SW 1271 (cell line): Measurements from ENCODE around the gene WWOX.

ENCODE experiments used
- DNase-seq, 2 experiments: peaks; one replicate each; lab custom pipeline; 2025; lab: John Stamatoyannopoulos, UW

WWOX gene

GRCh38 chr16:78862022-78862421 is 762.6 kb downstream of the WWOX start:
- no peak for DNase-seq

DNA sequence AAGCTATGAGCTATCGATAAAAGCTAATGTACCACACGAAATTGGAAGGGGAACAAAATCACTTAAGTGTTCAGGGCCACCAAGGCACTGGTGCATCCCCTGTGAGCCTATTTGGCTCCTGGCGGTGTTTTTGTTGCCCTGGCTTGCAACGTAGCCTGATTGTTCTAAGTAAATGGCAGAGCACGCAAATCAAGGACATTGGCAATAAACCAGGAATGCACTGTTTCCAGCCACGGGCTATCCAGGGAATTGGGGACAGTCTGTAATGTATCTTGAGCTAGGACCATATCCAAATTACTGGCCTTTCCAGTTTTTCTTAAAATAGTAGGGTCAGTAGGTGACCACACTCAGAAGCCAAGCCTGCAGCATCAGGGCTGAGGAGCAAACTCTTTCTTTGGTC is 767.1 kb downstream of the WWOX start:
- DNase-seq: no peak

DNA sequence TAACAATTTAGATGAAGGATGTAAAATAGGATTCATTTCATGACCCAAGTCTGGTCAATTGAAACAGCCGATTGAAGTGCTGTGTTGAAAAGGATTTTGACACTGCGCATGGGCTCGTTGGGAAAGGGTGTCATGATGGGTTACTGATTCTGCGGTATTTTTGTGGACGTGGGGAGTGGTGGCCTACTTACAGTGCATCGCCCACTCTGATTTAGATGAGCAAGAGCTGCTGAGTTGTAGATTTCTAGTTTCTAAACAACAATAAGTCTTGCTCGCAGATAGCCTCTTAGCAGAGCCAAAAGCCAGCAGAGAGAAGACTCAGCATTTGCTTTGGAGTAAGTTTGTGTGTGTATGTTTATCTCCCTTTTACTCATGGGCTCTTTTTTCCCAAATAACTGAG is 770.0 kb downstream of the WWOX start:
- DNase-seq: no peak

DNA sequence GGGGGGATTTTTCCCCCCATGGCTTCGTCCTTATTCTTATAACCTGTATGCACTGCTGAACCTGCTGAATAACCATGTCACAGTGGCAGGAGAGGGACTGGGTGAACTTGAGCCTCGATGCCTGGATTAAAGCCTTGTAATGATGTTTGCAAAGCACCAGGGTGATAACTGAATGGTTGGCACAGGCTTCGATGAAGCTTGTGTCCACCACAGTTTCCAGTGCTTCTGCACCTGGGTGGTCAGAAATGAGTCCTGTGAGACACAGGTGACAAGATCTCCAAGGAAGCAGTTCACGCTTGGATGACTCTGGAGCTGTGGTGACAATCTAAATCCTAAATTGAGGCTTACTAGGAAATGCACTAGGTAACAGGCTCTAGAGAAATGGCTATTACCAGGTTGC is 771.8 kb downstream of the WWOX start:
- no peak for DNase-seq

GRCh38 chr16:78876671-78877070 is 777.2 kb downstream of the WWOX start:
- DNase-seq: no peak

- no peak for DNase-seq
Measured at GRCh38 chr16:78877114-78877655, 777.7 kb downstream of the WWOX start.

DNA sequence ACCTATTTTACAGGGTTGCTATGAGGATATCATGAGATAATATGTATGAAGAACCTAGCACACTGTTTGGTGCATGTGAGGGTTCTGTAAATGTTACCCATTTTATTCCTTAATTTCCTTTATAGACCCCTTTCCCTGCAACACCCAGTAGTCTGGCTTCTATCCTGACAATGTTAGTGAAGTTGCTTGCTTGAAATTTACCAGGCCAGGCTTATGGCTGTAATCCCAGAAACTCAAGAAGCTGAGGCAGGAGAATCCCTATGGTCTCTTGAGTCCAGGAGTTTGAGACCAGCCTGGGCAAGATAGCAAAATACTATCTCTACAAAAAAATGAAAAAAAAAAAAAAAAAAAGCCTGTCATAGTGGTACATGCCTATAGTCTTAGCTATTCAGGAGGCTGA is 779.1 kb downstream of the WWOX start:
- no peak for DNase-seq

DNA sequence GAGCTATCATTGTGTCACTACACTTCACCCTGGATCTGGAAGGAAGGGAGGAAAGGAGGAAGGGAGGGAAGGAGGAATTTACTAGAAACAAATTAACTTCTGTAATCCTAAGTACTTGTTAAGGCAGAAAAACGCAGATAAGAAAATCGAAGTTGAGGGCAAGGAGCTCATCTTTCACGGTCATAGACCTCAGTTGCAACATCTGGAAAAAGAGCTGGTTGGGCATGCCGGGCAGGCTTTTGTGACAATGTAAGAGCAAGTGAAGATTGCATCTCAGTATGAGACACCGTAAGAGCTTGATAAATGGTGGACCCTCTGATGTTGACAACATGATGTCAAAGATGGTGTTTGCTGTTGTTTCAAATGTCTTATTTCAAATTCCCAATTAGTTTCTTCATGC is 779.6 kb downstream of the WWOX start:
- DNase-seq: no peak

- DNase-seq: no peak
Measured at GRCh38 chr16:78882150-78882549, 782.7 kb downstream of the WWOX start.

- DNase-seq: no peak
Measured at GRCh38 chr16:78882751-78883150, 783.3 kb downstream of the WWOX start.

DNA sequence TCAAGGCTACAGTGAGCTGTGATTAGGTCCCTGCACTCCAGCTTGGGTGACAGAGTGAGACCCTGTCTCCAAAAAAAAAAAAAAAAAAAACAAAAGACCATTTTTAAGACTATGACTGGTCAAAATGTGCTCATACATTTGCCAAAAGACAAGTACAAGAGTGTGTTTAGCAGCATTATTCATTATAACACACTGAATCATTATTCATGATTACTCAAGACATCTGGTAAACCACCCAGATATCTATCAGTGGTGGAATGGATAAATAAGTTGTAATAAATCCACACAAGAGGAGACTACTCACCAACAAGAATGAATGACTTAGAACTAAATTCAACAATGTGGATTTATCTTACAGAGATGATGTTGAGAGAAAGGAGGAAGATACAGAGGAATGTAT is 784.8 kb downstream of the WWOX start:
- DNase-seq: no peak

DNA sequence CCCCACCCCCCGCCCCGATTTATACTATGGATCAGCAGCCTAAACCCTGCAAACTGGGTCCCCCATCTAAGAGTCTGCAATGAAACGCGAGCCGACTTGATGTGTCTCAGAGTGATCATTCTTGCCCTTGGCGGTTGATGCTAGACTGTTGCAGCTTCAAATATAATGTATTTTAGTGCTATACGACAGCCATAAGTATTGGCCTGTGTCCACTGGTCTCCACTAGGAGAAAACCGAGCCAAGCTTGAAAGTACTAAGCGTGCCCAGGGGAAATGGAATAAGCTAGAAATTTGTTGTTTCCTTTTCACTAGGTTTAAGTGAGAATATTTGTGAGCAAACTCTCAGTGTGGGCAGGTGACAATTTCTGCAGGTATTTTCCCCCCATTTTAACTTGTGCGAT is 789.9 kb downstream of the WWOX start:
- no peak for DNase-seq

DNA sequence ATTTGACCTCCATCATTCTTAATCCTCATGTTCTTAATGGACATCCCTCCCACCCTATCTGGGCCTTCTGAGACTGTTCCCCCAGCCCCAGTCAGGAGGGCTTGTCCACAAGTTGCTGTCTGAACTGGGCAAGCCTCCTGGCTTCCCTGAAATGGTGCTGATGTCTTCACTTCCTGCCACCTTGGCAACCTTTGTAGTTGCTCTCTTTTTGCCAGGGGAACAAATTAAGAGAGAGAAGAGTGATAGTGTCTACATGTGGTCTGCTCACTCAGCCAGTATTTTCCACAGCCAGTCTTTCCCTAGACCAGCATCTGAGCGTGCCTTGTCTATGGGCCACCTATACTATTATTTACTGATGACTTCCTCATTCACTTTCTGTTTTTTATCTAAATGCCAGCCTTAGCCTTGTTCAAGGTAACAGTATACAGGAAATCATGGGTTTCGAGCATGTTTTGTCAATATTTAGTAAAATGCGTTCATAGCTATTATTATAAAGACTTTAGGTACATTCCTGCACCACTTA is 791.0 kb downstream of the WWOX start:
- no peak for DNase-seq

DNA sequence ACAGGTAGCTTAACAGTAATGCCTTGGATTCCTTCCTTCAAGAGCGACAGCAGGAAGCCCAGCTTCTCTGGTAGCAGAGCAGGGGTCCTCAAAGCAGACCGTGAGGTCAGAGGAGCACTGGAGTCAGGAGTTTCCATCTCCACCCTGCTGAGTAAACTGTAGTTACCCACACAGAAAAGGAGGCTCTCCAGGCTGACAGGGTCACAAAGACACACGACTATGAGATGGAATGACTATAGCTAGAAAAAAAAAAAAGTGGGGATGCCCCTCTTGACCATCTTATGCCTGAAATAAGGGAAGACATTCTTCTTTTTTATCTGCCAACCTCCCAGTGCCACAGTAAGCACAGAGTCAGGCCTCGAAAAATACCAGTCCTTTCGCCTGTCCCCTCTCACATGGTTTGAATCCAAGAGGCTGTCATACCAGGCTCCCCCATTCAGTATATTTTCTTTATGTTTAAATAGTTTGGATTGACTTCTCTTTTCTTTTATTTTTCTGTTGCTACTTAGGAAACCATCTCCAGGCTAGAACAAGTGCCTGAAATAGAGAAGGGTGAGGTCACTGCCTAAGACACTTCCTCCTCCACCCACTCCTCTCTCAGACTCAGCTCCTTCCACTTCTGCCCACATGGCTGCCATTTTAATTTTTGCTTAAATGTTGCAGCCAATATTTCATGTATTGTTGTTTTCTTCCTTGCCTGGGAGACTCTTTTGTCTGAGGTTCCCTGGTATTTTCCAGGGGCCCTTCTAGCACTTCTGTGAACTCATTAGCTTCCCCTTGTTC is 793.7 kb downstream of the WWOX start:
- no peak for DNase-seq

DNA sequence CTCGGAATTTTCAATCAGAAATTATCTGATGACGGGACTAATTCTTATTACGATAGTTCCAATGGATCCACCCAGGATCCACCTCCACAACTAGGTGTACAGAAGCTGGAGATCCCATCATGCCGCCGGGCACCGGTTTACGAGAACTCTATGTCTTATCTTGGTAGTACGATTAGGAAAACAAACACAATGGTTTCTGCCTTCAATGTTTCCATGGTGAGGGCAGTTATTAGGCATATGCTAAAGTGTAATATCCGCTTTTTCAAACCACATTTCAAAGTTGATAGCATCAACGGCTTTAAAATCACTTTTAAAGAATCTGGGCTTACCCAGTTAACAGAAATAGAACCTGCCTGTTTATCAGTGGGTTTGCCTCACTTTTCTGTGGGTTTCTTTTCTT is 795.4 kb downstream of the WWOX start:
- DNase-seq: no peak

- no peak for DNase-seq
Measured at GRCh38 chr16:78895681-78896080, 796.2 kb downstream of the WWOX start.

GRCh38 chr16:78896280-78896679 is 796.8 kb downstream of the WWOX start:
- DNase-seq: no peak

- DNase-seq: no peak
Measured at GRCh38 chr16:78897299-78897698, 797.8 kb downstream of the WWOX start.

GRCh38 chr16:78900044-78900811 is 800.8 kb downstream of the WWOX start:
- no peak for DNase-seq

GRCh38 chr16:78900966-78901365 is 801.5 kb downstream of the WWOX start:
- no peak for DNase-seq

- no peak for DNase-seq
Measured at GRCh38 chr16:78902321-78902720, 802.9 kb downstream of the WWOX start.

DNA sequence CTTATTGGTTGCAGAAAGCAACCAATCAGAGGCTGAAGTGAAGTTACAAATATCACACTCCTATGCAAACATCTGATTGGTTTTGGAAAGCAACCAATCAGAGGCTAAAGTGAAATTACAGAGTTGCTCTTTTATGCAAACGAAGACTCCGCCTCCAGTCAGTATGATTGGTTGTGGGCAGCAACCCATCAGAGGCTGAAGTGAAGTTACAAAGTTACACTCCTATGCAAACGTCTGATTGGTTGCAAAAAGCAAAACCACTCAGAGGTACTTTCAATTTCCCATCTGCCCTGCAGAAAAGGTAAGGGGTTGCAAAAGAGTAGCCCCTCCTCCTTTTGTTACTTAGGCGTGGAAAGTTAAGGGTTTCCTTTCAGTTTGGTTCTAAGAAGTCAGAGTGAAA is 803.8 kb downstream of the WWOX start:
- DNase-seq: no peak

GRCh38 chr16:78903843-78904242 is 804.4 kb downstream of the WWOX start:
- no peak for DNase-seq
